ENCODE results near the gene IFT57. TPM values are rescaled to one million over a fixed set of nuclear protein-coding genes. Genes with fewer than 3 reads are reported as not detected.

Gene IFT57
- polyA plus RNA-seq, 2 donors = 6.2 to 14.3 TPM

- WGBS, 2 donors = 9 to 10% methylated on average over 5 of the region's 5 CpGs
Observed at GRCh38 chr3:108222853-108223565, 785 bp upstream of the IFT57 start.

DNA sequence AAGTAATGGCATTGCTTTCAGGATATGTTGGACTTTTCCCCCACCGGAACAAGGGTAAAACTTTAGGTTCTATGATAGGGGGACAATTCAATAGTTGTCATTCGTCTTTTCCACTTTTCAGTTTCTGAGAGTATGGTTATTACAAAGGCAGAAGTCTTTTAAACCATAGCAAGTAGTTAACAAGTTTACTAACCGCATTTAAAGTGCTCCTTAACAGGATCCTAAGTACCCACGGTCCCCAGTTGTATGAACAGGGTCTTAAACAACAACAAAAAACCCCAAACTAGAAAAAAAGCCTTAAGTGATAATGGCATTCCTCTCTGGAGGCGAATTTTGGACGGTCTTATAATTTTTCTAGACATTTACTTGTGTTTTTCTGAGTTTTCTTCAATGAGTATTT lies 831 bp downstream of the IFT57 start:
- H3K27me3 ChIP-seq (ENCODE audit: control insufficient read depth in 1 of 2, insufficient read depth in 2 of 2, low read length in 2 of 2) = no peaks in the 10 kb centered on the region
- no peaks in the 10 kb centered on the region for H3K4me1 ChIP-seq (ENCODE audit: control insufficient read depth in 2 of 2, insufficient read depth in 2 of 2, low read length in 1 of 2)
- no peaks in the 10 kb centered on the region for H3K9me3 ChIP-seq (ENCODE audit: control insufficient read depth in 2 of 2, insufficient read depth in 1 of 2, low read depth in 1 of 2, low read length in 1 of 2)
- H3K36me3 ChIP-seq (ENCODE audit: control insufficient read depth in 2 of 2, insufficient read depth in 2 of 2, low read length in 1 of 2) = no peaks in the 10 kb centered on the region
- WGBS, 2 donors = 9 to 12% methylated on average over 6 of the region's 6 CpGs
- H3K27ac ChIP-seq (ENCODE audit: low read depth in 2 of 2, low read length in 1 of 2) = peak overlapping the region in 1 of 2 donors; percentile 57
- peak overlapping the region in 1 of 2 donors; percentile 71 for H3K4me3 ChIP-seq (ENCODE audit: low read depth in 1 of 2, low read length in 2 of 2)

More at GRCh38 chr3:108222853-108223565, 785 bp upstream of the IFT57 start:
- no peaks in the 10 kb centered on the region for H3K9me3 ChIP-seq (ENCODE audit: control insufficient read depth in 2 of 2, insufficient read depth in 1 of 2, low read depth in 1 of 2, low read length in 1 of 2)
- H3K4me1 ChIP-seq (ENCODE audit: control insufficient read depth in 2 of 2, insufficient read depth in 2 of 2, low read length in 1 of 2) = no peaks in the 10 kb centered on the region
- H3K4me3 ChIP-seq (ENCODE audit: low read depth in 1 of 2, low read length in 2 of 2) = peak overlapping the region in 1 of 2 donors; percentile 71
- peak overlapping the region in 1 of 2 donors; percentile 81 for H3K27ac ChIP-seq (ENCODE audit: low read depth in 2 of 2, low read length in 1 of 2)
- H3K27me3 ChIP-seq (ENCODE audit: control insufficient read depth in 1 of 2, insufficient read depth in 2 of 2, low read length in 2 of 2) = no peaks in the 10 kb centered on the region
- H3K36me3 ChIP-seq (ENCODE audit: control insufficient read depth in 2 of 2, insufficient read depth in 2 of 2, low read length in 1 of 2) = no peaks in the 10 kb centered on the region

DNA sequence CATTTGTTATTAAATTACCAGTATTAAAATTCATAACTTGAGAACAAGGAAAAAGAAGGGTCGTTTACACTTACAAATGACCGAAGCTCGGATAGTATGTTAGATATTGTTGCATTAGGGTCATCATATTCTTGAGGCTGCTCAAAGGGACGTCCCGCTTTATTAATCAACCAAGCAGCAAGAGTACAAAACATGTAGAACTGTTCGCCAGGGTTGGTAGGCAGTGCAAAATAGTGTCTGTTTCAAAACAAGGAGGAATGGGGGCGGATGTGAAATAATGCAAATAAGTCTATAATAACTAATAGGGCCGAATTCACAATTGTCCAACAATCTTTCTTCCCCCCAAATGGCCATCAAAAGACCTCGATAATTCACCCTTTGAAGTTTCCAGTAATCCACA lies 2.9 kb downstream of the IFT57 start:
- Histone ChIP-seq H3K4me1 (ENCODE audit: control insufficient read depth in 2 of 2, insufficient read depth in 2 of 2, low read length in 1 of 2) (no peaks in the 10 kb centered on the region), H3K36me3 (ENCODE audit: control insufficient read depth in 2 of 2, insufficient read depth in 2 of 2, low read length in 1 of 2) (no peaks in the 10 kb centered on the region), H3K4me3 (ENCODE audit: low read depth in 1 of 2, low read length in 2 of 2) (no peak overlapping the region), H3K27ac (ENCODE audit: low read depth in 2 of 2, low read length in 1 of 2) (no peak overlapping the region), H3K9me3 (ENCODE audit: control insufficient read depth in 2 of 2, insufficient read depth in 1 of 2, low read depth in 1 of 2, low read length in 1 of 2) (no peaks in the 10 kb centered on the region), H3K27me3 (ENCODE audit: control insufficient read depth in 1 of 2, insufficient read depth in 2 of 2, low read length in 2 of 2) (no peaks in the 10 kb centered on the region)
- 74 to 81% methylated on average over 9 of the region's 9 CpGs for WGBS, 2 donors

GRCh38 chr3:108218811-108219210 lies 3.4 kb downstream of the IFT57 start:
- Histone ChIP-seq H3K4me1 (ENCODE audit: control insufficient read depth in 2 of 2, insufficient read depth in 2 of 2, low read length in 1 of 2) (no peaks in the 10 kb centered on the region), H3K9me3 (ENCODE audit: control insufficient read depth in 2 of 2, insufficient read depth in 1 of 2, low read depth in 1 of 2, low read length in 1 of 2) (no peaks in the 10 kb centered on the region), H3K27me3 (ENCODE audit: control insufficient read depth in 1 of 2, insufficient read depth in 2 of 2, low read length in 2 of 2) (no peaks in the 10 kb centered on the region), H3K4me3 (ENCODE audit: low read depth in 1 of 2, low read length in 2 of 2) (no peak overlapping the region), H3K27ac (ENCODE audit: low read depth in 2 of 2, low read length in 1 of 2) (no peak overlapping the region), H3K36me3 (ENCODE audit: control insufficient read depth in 2 of 2, insufficient read depth in 2 of 2, low read length in 1 of 2) (no peaks in the 10 kb centered on the region)

- WGBS, 2 donors = 31 to 62% methylated on average over 1 of the region's 1 CpG
- Histone ChIP-seq H3K4me1 (ENCODE audit: control insufficient read depth in 2 of 2, insufficient read depth in 2 of 2, low read length in 1 of 2) (no peaks in the 10 kb centered on the region), H3K36me3 (ENCODE audit: control insufficient read depth in 2 of 2, insufficient read depth in 2 of 2, low read length in 1 of 2) (peaks cover 0 to 2% of the 10 kb centered on the region in 2 donors), H3K27me3 (ENCODE audit: control insufficient read depth in 1 of 2, insufficient read depth in 2 of 2, low read length in 2 of 2) (no peaks in the 10 kb centered on the region), H3K9me3 (ENCODE audit: control insufficient read depth in 2 of 2, insufficient read depth in 1 of 2, low read depth in 1 of 2, low read length in 1 of 2) (no peaks in the 10 kb centered on the region), H3K27ac (ENCODE audit: low read depth in 2 of 2, low read length in 1 of 2) (no peak overlapping the region), H3K4me3 (ENCODE audit: low read depth in 1 of 2, low read length in 2 of 2) (no peak overlapping the region)
Observed at GRCh38 chr3:108215871-108216270, 6.4 kb downstream of the IFT57 start.

GRCh38 chr3:108209579-108209978 lies 12.6 kb downstream of the IFT57 start:
- WGBS, 2 donors = 96 to 97% methylated on average over 3 of the region's 3 CpGs
- peaks cover 0 to 2% of the 10 kb centered on the region in 2 donors for H3K36me3 ChIP-seq (ENCODE audit: control insufficient read depth in 2 of 2, insufficient read depth in 2 of 2, low read length in 1 of 2)
- no peaks in the 10 kb centered on the region for H3K4me1 ChIP-seq (ENCODE audit: control insufficient read depth in 2 of 2, insufficient read depth in 2 of 2, low read length in 1 of 2)

GRCh38 chr3:108208831-108209230 lies 13.4 kb downstream of the IFT57 start:
- Histone ChIP-seq H3K4me3 (ENCODE audit: low read depth in 1 of 2, low read length in 2 of 2) (no peak overlapping the region), H3K36me3 (ENCODE audit: control insufficient read depth in 2 of 2, insufficient read depth in 2 of 2, low read length in 1 of 2) (peaks cover 0 to 2% of the 10 kb centered on the region in 2 donors)
- WGBS, 2 donors = 96 to 98% methylated on average over 1 of the region's 1 CpG

More at GRCh38 chr3:108209579-108209978, 12.6 kb downstream of the IFT57 start:
- H3K27ac ChIP-seq (ENCODE audit: low read depth in 2 of 2, low read length in 1 of 2) = no peak overlapping the region
- no peaks in the 10 kb centered on the region for H3K9me3 ChIP-seq (ENCODE audit: control insufficient read depth in 2 of 2, insufficient read depth in 1 of 2, low read depth in 1 of 2, low read length in 1 of 2)
- no peak overlapping the region for H3K4me3 ChIP-seq (ENCODE audit: low read depth in 1 of 2, low read length in 2 of 2)
- H3K27me3 ChIP-seq (ENCODE audit: control insufficient read depth in 1 of 2, insufficient read depth in 2 of 2, low read length in 2 of 2) = no peaks in the 10 kb centered on the region

DNA sequence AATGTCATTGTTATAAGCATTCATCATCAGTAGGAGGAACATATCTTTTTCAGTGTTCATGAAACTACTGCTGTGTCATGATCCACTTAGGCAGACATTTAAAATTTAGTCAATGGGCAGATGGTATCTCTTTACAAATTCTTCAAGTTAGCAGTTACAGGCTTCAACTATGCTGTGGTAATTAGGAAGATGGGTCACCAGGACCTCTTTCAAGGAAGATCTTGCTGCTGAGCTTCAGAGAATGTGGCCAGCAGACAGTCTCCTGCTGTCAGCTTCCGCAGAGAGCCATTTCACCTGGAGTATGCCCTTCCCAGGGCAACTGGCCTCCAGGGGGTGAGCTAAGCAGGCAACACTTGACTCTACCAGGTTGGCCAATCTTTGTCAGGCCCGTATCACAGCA lies 19.4 kb downstream of the IFT57 start:
- H3K27ac ChIP-seq (ENCODE audit: low read depth in 2 of 2, low read length in 1 of 2) = no peak overlapping the region
- H3K27me3 ChIP-seq (ENCODE audit: control insufficient read depth in 1 of 2, insufficient read depth in 2 of 2, low read length in 2 of 2) = no peaks in the 10 kb centered on the region
- H3K4me3 ChIP-seq (ENCODE audit: low read depth in 1 of 2, low read length in 2 of 2) = no peak overlapping the region
- no peaks in the 10 kb centered on the region for H3K9me3 ChIP-seq (ENCODE audit: control insufficient read depth in 2 of 2, insufficient read depth in 1 of 2, low read depth in 1 of 2, low read length in 1 of 2)
- 92 to 93% methylated on average over 2 of the region's 2 CpGs for WGBS, 2 donors
- no peaks in the 10 kb centered on the region for H3K4me1 ChIP-seq (ENCODE audit: control insufficient read depth in 2 of 2, insufficient read depth in 2 of 2, low read length in 1 of 2)
- H3K36me3 ChIP-seq (ENCODE audit: control insufficient read depth in 2 of 2, insufficient read depth in 2 of 2, low read length in 1 of 2) = peaks cover 0 to 2% of the 10 kb centered on the region in 2 donors

More at GRCh38 chr3:108208831-108209230, 13.4 kb downstream of the IFT57 start:
- H3K27ac ChIP-seq (ENCODE audit: low read depth in 2 of 2, low read length in 1 of 2) = no peak overlapping the region
- H3K27me3 ChIP-seq (ENCODE audit: control insufficient read depth in 1 of 2, insufficient read depth in 2 of 2, low read length in 2 of 2) = no peaks in the 10 kb centered on the region
- no peaks in the 10 kb centered on the region for H3K9me3 ChIP-seq (ENCODE audit: control insufficient read depth in 2 of 2, insufficient read depth in 1 of 2, low read depth in 1 of 2, low read length in 1 of 2)
- H3K4me1 ChIP-seq (ENCODE audit: control insufficient read depth in 2 of 2, insufficient read depth in 2 of 2, low read length in 1 of 2) = no peaks in the 10 kb centered on the region

DNA sequence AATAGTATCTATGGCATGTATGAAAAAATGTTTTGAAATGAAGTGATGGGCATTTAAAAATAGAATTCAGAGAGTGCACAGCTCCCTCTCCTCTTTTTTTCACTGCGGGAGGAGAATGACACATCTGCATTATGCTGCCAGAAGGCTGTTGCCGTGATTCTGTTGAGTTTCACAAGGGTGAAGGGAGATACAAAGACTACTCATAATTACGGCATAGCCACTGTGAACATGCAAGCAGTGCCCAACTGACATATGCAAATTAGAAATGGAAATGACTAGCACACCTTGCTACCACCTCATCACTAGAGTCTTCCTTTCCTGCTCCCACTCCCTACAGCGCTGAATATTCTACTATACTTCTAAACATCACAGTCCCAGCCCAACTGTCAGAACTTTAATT lies 20.1 kb downstream of the IFT57 start:
- WGBS, 2 donors = 75 to 79% methylated on average over 4 of the region's 4 CpGs
- H3K27ac ChIP-seq (ENCODE audit: low read depth in 2 of 2, low read length in 1 of 2) = no peak overlapping the region
- H3K36me3 ChIP-seq (ENCODE audit: control insufficient read depth in 2 of 2, insufficient read depth in 2 of 2, low read length in 1 of 2) = peaks cover 0 to 2% of the 10 kb centered on the region in 2 donors
- H3K27me3 ChIP-seq (ENCODE audit: control insufficient read depth in 1 of 2, insufficient read depth in 2 of 2, low read length in 2 of 2) = no peaks in the 10 kb centered on the region
- H3K9me3 ChIP-seq (ENCODE audit: control insufficient read depth in 2 of 2, insufficient read depth in 1 of 2, low read depth in 1 of 2, low read length in 1 of 2) = no peaks in the 10 kb centered on the region
- H3K4me3 ChIP-seq (ENCODE audit: low read depth in 1 of 2, low read length in 2 of 2) = no peak overlapping the region
- no peaks in the 10 kb centered on the region for H3K4me1 ChIP-seq (ENCODE audit: control insufficient read depth in 2 of 2, insufficient read depth in 2 of 2, low read length in 1 of 2)

DNA sequence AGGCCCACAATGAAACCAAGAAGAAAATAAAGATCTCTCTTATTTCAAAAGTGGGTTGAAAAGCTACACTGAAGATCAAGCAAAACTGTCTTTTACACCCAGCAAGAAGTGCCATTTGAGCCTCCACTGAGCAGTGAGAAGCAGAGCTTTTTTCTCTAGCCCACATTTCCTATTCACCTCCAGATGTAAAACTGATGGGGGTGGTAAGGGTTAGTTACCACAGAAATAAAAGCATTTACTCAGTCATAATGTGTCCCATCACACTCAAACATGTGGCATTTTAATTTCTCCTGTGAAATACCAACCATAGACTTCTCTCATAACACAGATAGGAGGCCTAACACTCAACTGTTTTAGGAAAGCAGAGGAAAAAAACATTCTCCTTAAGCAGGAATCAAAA lies 21.0 kb downstream of the IFT57 start:
- no peak overlapping the region for H3K4me3 ChIP-seq (ENCODE audit: low read depth in 1 of 2, low read length in 2 of 2)
- H3K9me3 ChIP-seq (ENCODE audit: control insufficient read depth in 2 of 2, insufficient read depth in 1 of 2, low read depth in 1 of 2, low read length in 1 of 2) = no peaks in the 10 kb centered on the region
- no peak overlapping the region for H3K27ac ChIP-seq (ENCODE audit: low read depth in 2 of 2, low read length in 1 of 2)
- H3K36me3 ChIP-seq (ENCODE audit: control insufficient read depth in 2 of 2, insufficient read depth in 2 of 2, low read length in 1 of 2) = peaks cover 0 to 2% of the 10 kb centered on the region in 2 donors
- H3K27me3 ChIP-seq (ENCODE audit: control insufficient read depth in 1 of 2, insufficient read depth in 2 of 2, low read length in 2 of 2) = no peaks in the 10 kb centered on the region
- no peaks in the 10 kb centered on the region for H3K4me1 ChIP-seq (ENCODE audit: control insufficient read depth in 2 of 2, insufficient read depth in 2 of 2, low read length in 1 of 2)
